Parathyroid adenoma (tissue), 2 donors: Measurements from ENCODE around the gene TLR5.

Experiments used
- H2AFZ ChIP-seq: fragments of 300-600 bp; sonication (generic); one replicate; pipeline ENCODE4 v1.7.0; 2017; ENCODE audit warnings: antibody characterized with exemption, mild to moderate bottlenecking
- H3K27ac ChIP-seq: fragments of 300-600 bp; sonication (generic); one replicate; pipeline ENCODE4 v1.7.0; 2017
- H3K27me3 ChIP-seq: fragments of 300-600 bp; sonication (generic); one replicate; pipeline ENCODE4 v1.7.0; 2017; ENCODE audit warnings: low read length; ENCODE audit not compliant: control insufficient read depth, insufficient read depth
- H3K36me3 ChIP-seq: fragments of 300-600 bp; sonication (generic); one replicate; pipeline ENCODE4 v1.7.0; 2017; ENCODE audit warnings: low read length; ENCODE audit not compliant: control insufficient read depth, insufficient read depth
- H3K4me1 ChIP-seq: fragments of 300-600 bp; sonication (generic); one replicate; pipeline ENCODE4 v1.7.0; 2017; ENCODE audit warnings: control low read depth
- H3K4me2 ChIP-seq: fragments of 300-600 bp; sonication (generic); one replicate; pipeline ENCODE4 v1.7.0; 2017; ENCODE audit warnings: low read length
- H3K4me3 ChIP-seq: fragments of 300-600 bp; sonication (generic); one replicate; pipeline ENCODE4 v1.7.0; 2017; ENCODE audit warnings: low read depth, low read length
- H3K79me2 ChIP-seq: fragments of 300-600 bp; sonication (generic); one replicate; pipeline ENCODE4 v1.7.0; 2017; ENCODE audit warnings: control low read depth
- H3K9ac ChIP-seq: fragments of 300-600 bp; sonication (generic); one replicate; pipeline ENCODE4 v1.7.0; 2017; ENCODE audit warnings: mild to moderate bottlenecking
- H3K9me3 ChIP-seq: fragments of 300-600 bp; sonication (generic); one replicate; pipeline ENCODE4 v1.7.0; 2017; ENCODE audit warnings: low read length; ENCODE audit not compliant: control insufficient read depth
- CTCF ChIP-seq: fragments of 300-600 bp; sonication (generic); IDR thresholded peaks from one replicate; pipeline ENCODE4 v1.7.0; 2017; ENCODE audit warnings: antibody characterized with exemption, mild to moderate bottlenecking
- donor health status: primary hyperparathyroidism.

TLR5 gene

DNA sequence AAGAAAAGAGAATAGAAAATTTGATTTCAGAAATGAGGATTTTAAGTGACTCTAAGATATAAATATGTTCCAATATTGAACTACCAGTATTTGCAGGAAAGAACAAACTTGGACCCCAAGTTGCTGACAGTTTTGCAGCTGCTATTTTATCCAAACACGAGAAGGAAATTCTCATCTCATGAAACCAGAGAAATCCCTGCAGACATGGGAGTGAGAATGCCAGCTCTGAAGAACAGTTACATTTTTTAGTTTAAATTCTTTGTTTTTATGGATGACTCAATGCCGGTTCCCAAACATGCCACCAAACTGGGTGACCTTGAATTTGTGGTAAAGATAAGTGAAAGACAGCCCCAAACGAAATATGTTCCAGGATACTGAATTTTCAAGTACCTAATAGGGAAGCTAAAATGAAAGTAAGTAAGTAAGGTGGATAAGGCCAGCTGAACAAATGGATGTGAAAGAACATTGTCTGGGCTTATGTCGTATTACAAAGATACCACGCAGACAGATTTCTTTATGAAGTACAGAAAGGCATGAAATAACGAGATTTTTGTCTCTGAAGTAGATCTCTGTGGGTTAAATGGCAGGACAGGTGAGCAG, 19.9 kb downstream of the TLR5 start:
- H3K4me3 ChIP-seq = peak overlapping the region; percentile 7
- no peaks in the 10 kb centered on the region for H3K79me2 ChIP-seq
- H3K9me3 ChIP-seq = no peaks in the 10 kb centered on the region
- H3K27me3 ChIP-seq = no peaks in the 10 kb centered on the region
- TF ChIP-seq CTCF = no peak
- peak overlapping the region; percentile 66 for H2AFZ ChIP-seq
- H3K36me3 ChIP-seq = no peaks in the 10 kb centered on the region
- peak overlapping the region; percentile 44 for H3K4me2 ChIP-seq
- H3K4me1 ChIP-seq = peaks cover 5% of the 10 kb centered on the region
- H3K9ac ChIP-seq = no peak overlapping the region
- H3K27ac ChIP-seq = peak overlapping the region; percentile 67

DNA sequence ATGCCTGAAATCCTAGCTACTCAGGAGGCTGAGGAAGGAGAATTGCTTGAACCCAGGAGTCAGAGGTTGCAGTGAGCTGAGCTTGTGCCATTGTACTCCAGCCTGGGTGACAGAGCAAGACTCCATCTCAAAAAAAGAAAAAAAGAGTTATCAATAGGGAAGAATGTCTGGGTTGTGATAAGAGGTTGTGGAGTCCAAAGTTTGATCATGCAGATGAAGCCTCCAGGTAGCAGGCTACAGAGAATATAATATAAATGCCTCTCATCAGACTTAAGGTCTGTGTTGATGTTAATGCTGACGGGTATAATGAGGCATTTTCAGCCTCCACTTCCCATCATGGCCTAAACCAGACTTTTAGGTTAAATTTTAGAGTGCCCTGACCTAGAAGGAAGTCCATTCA, 24.6 kb downstream of the TLR5 start:
- Histone ChIP-seq H3K4me3 (no peak overlapping the region), H3K79me2 (no peaks in the 10 kb centered on the region), H3K4me2 (no peak overlapping the region), H3K27ac (peak overlapping the region; percentile 79), H2AFZ (no peak overlapping the region), H3K27me3 (no peaks in the 10 kb centered on the region), H3K9ac (no peak overlapping the region), H3K4me1 (peaks cover under 1% of the 10 kb centered on the region), H3K9me3 (no peaks in the 10 kb centered on the region), H3K36me3 (no peaks in the 10 kb centered on the region)
- TF ChIP-seq CTCF = no peak

DNA sequence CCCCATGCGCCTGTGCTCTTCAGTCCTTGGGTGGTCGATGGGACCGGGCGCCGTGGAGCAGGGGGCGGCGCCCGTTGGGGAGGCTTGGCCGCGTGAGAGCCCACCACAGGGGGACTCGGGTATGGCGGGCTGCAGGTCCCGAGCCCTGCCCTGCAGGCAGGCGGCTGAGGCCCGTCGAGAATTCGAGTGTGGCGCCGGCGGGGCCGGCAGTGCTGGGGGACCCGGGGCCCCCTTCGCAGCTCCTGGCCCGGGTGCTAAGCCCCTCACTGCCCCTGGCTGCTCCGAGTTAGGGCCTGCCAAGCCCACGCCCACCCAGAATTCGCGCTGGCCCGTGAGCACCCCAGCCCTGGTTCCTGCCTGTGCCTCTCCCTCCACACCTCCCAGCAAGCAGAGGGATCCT, 26.1 kb downstream of the TLR5 start:
- Histone ChIP-seq H3K9me3 (no peaks in the 10 kb centered on the region), H3K4me1 (no peaks in the 10 kb centered on the region), H3K27ac (no peak overlapping the region), H3K36me3 (no peaks in the 10 kb centered on the region), H3K4me2 (no peak overlapping the region), H3K4me3 (no peak overlapping the region), H3K27me3 (no peaks in the 10 kb centered on the region), H3K9ac (no peak overlapping the region), H2AFZ (no peak overlapping the region), H3K79me2 (no peaks in the 10 kb centered on the region)
- TF ChIP-seq CTCF = no peak

DNA sequence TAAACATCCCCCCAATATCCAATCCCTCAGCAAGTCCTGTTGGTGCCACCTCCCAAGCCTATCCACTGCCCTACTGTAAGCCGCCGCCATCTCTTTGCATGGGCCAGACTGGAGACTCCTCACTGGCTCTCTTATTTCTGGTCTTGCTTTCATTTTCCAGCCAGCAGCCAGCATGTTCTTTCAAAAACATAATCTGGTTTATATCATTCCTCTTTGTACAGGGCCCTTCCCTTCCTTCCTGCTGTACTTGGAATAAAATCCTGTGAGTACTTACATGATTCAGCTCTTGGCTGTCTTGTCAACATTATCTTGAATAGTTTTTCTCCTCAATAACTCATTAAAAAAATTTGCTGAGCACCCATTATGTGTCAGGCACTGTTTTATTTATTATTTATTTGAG, 28.2 kb downstream of the TLR5 start:
- Histone ChIP-seq H3K36me3 (no peaks in the 10 kb centered on the region), H3K9me3 (no peaks in the 10 kb centered on the region), H3K4me2 (no peak overlapping the region), H3K27ac (no peak overlapping the region), H3K4me1 (no peaks in the 10 kb centered on the region), H3K4me3 (no peak overlapping the region), H3K27me3 (no peaks in the 10 kb centered on the region), H3K9ac (no peak overlapping the region), H2AFZ (no peak overlapping the region), H3K79me2 (no peaks in the 10 kb centered on the region)
- no peak for TF ChIP-seq CTCF

GRCh38 chr1:223110952-223111351, 32.1 kb downstream of the TLR5 start:
- H3K27ac ChIP-seq = no peak overlapping the region
- H3K9me3 ChIP-seq = no peaks in the 10 kb centered on the region
- no peaks in the 10 kb centered on the region for H3K36me3 ChIP-seq
- no peak overlapping the region for H3K4me3 ChIP-seq
- no peak overlapping the region for H3K4me2 ChIP-seq
- no peak for TF ChIP-seq CTCF
- H3K4me1 ChIP-seq = no peaks in the 10 kb centered on the region
- no peaks in the 10 kb centered on the region for H3K79me2 ChIP-seq
- H2AFZ ChIP-seq = no peak overlapping the region
- H3K27me3 ChIP-seq = no peaks in the 10 kb centered on the region
- H3K9ac ChIP-seq = no peak overlapping the region
